Calu3 (cell line): ENCODE measurements around the gene GCN1. TPM values are rescaled to one million over a fixed set of nuclear protein-coding genes. Genes with fewer than 3 reads are reported as not detected.

Experiments used
- BruUV-seq: library from RNA; stranded (reverse); fragments of 400-500 nt; replicated peaks from 2 replicates; lab custom pipeline; 2021; lab: Mats Ljungman, UMichigan
- CTCF ChIA-PET: fragments of 300-600 bp; sonication (Branson Sonifier 250); formaldehyde crosslinking; loops from one replicate; lab custom pipeline; 2022; ENCODE audit warnings: antibody characterized with exemption; lab: Charles Lee
- DNase-seq: peaks from one replicate; pipeline ENCODE4 v3.0.0; 2022
- H3K27ac Mint-ChIP-seq: one replicate; pipeline ENCODE4 v1.8.0; 2022; ENCODE audit warnings: mixed read lengths; ENCODE audit not compliant: unreplicated experiment
- H3K27me3 Mint-ChIP-seq: one replicate; pipeline ENCODE4 v1.8.0; 2022; ENCODE audit warnings: mixed read lengths; ENCODE audit not compliant: unreplicated experiment
- H3K36me3 Mint-ChIP-seq: one replicate; pipeline ENCODE4 v1.8.0; 2022; ENCODE audit warnings: mild to moderate bottlenecking, moderate library complexity, mixed read lengths; ENCODE audit not compliant: insufficient read depth, unreplicated experiment
- H3K4me1 Mint-ChIP-seq: one replicate; pipeline ENCODE4 v1.8.0; 2022; ENCODE audit warnings: mild to moderate bottlenecking, low read depth, mixed read lengths; ENCODE audit not compliant: unreplicated experiment
- H3K4me3 Mint-ChIP-seq: one replicate; pipeline ENCODE4 v1.8.0; 2022; ENCODE audit warnings: mild to moderate bottlenecking, low read depth, moderate library complexity, mixed read lengths; ENCODE audit not compliant: unreplicated experiment
- H3K9me3 Mint-ChIP-seq: one replicate; pipeline ENCODE4 v1.8.0; 2022; ENCODE audit warnings: low read depth, mixed read lengths; ENCODE audit not compliant: unreplicated experiment
- intact Hi-C: fragments of 100-400 bp; cut with micrococcal nuclease; formaldehyde crosslinking; loops from one replicate; pipeline ENCODE4 v1.10.0; 2022; ENCODE audit not compliant: unreplicated experiment
- total RNA-seq: library from RNA; stranded (reverse); gene quantifications from 2 replicates; pipeline ENCODE4 v1.2.3, GENCODE V29; 2022
- TF ChIP-seq, protein P1 (sequence below): fragments of 200-600 bp; IDR thresholded peaks from one replicate; pipeline ENCODE4 v1.8.0; 2022; ENCODE audit warnings: antibody characterized with exemption; ENCODE audit not compliant: unreplicated experiment

The GCN1 gene
- total RNA-seq, 1 experiment from 2014 or later = 168 TPM

DNA sequence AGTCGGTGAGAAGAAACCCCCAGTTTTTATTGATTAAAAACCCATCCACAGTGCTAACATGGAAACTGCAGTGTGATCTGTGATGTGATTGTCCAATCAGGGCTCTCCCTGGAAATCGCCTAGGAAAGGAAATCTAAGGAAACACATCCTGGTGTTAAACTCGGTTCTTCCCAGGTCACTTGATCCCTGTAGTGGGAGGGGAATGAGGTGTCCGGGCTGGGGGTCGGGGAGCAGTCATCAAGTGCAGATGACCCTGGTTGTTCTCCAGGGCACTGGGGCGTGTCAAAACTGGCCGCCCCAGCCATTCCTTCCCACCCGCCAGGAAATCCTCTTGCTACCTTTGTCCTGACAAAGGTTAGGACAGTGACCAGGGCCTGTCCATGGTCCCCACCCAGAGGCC lies 98.8 kb downstream of the GCN1 start:
- CTCF ChIA-PET = no interaction called here
- Mint-ChIP-seq H3K4me3 (no peak overlapping the region), H3K36me3 (peaks cover 67% of the 10 kb centered on the region), H3K4me1 (no peaks in the 10 kb centered on the region), H3K27me3 (no peaks in the 10 kb centered on the region), H3K9me3 (no peaks in the 10 kb centered on the region), H3K27ac (no peak overlapping the region)
- intact Hi-C loops = no loop called here
- DNase-seq = no peak
- TSS peak; percentile 57 for BruUV-seq
- TF ChIP-seq, protein P1, sequence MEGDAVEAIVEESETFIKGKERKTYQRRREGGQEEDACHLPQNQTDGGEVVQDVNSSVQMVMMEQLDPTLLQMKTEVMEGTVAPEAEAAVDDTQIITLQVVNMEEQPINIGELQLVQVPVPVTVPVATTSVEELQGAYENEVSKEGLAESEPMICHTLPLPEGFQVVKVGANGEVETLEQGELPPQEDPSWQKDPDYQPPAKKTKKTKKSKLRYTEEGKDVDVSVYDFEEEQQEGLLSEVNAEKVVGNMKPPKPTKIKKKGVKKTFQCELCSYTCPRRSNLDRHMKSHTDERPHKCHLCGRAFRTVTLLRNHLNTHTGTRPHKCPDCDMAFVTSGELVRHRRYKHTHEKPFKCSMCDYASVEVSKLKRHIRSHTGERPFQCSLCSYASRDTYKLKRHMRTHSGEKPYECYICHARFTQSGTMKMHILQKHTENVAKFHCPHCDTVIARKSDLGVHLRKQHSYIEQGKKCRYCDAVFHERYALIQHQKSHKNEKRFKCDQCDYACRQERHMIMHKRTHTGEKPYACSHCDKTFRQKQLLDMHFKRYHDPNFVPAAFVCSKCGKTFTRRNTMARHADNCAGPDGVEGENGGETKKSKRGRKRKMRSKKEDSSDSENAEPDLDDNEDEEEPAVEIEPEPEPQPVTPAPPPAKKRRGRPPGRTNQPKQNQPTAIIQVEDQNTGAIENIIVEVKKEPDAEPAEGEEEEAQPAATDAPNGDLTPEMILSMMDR = no peak

GRCh38 chr12:120095331-120095730 lies 99.2 kb downstream of the GCN1 start:
- Mint-ChIP-seq H3K36me3 (peaks cover 71% of the 10 kb centered on the region), H3K4me3 (no peak overlapping the region), H3K4me1 (no peaks in the 10 kb centered on the region), H3K27me3 (no peaks in the 10 kb centered on the region), H3K9me3 (no peaks in the 10 kb centered on the region), H3K27ac (no peak overlapping the region)
- BruUV-seq = no TSS peak
- CTCF ChIA-PET = no interaction called here
- no peak for DNase-seq
- TF ChIP-seq, protein P1 = no peak
- intact Hi-C loops = no loop called here

- Mint-ChIP-seq H3K4me1 (no peaks in the 10 kb centered on the region), H3K9me3 (no peaks in the 10 kb centered on the region), H3K4me3 (no peak overlapping the region), H3K27me3 (no peaks in the 10 kb centered on the region), H3K36me3 (peaks cover 75% of the 10 kb centered on the region), H3K27ac (no peak overlapping the region)
- no TSS peak for BruUV-seq
- TF ChIP-seq, protein P1 = no peak
- DNase-seq = no peak
- intact Hi-C loops = no loop called here
- CTCF ChIA-PET = no interaction called here
Measured at GRCh38 chr12:120094485-120094884, 100.0 kb downstream of the GCN1 start.

DNA sequence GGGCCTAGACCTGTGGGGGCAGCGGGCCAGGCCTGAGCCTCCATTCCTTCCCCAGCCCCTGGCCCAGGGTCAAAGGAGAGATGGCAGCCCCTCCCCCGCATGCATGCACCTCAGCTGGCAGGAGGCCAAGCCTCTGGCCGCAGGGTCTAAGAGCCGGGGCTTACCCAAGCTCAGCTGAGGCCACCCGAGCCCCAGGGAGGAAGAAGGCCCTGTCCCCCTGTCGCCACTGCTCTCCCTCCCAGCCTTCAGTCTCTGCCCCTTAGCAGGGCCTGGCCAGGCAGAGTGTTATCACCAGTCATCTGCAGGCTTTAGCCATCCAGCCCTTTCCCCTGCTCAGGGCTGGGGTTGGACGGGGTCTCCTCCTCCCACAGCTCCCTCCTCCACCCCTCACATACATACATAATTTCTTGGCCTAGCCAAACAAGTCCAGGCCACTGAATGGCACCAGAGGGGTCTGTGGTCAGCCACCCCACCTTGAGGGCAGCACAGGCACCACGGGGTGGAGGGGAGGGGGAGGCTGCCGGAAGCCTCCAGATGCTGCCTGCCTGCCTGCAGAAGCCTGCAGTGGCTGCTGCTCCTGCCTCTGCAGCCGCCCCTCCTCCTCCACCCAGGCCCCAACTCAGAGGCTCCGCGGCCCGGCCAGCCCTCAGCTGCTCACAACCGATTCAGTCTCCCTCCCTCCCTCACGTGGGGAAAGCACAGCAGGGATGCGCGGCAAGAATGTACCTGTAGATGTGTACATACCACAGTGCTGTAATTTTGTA lies 100.7 kb downstream of the GCN1 start:
- Mint-ChIP-seq H3K9me3 (no peaks in the 10 kb centered on the region), H3K27me3 (no peaks in the 10 kb centered on the region), H3K4me1 (no peaks in the 10 kb centered on the region), H3K27ac (no peak overlapping the region), H3K4me3 (no peak overlapping the region), H3K36me3 (peaks cover 70% of the 10 kb centered on the region)
- BruUV-seq = no TSS peak
- DNase-seq = no peak
- CTCF ChIA-PET = no interaction called here
- intact Hi-C loops = no loop called here
- TF ChIP-seq, protein P1 = no peak
